GM18499 (cell line): ENCODE data around the gene TMC1.

Experiments
- ATAC-seq: cut with Tn5 transposase; IDR thresholded peaks from one replicate; pipeline ENCODE4 v1.9.1; 2021; ENCODE audit warnings: moderate number of reproducible peaks; ENCODE audit not compliant: insufficient read depth, unreplicated experiment

TMC1 gene

DNA sequence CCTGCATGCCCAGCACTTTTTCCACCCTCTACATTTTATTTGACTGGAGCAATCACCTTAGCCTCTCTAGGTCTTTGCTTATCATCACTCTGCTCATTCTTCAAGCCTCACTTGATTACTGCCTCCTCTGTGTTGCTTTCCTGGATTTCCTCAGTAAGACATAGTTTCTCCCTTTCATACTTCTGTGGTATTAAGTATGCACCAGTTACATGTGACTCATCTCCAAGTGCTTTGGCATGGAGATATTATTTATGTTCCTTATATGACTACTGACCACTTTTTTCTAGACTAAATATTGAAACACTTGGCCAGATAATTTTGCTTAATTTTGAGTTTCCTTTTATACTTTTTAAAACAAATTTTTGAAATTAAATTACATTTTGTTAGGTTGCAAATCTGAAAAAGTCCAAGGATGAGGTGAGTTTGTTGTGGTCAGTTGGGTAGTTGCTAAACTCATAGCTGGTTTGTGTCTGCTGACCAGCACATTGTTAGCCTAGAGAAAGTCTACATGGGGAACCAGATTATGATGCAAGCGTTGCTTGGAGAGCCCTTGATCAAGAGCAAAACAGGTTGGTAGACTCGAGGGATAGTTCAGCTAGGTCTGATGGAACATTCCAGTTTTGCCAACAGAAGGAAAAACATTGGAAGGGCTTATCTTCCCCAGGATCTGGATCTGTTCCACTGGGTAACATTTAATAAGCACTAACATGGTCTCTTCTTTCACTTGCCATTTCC lies 140.2 kb downstream of the TMC1 start:
- no peak for ATAC-seq

- ATAC-seq = no peak
Observed at GRCh38 chr9:72665421-72665820, 144.0 kb downstream of the TMC1 start.

DNA sequence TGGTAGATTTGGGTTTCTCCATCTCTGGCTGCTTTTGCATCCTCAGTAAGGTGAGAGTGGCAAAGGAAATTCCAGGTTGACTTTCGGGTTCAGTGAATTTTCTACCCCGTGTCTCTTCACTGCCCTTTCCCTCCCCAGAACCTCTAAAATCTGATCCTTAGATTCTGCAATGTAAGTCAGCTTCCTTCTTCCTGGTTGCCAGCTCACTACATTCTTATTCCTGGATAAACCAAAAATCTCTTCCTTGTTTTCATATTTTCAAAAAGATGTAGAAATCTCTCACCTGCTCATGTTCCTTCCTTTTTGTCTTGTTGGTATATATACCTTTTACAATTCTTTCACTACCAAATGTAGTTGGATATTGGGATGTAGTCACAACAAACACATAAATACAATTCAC lies 145.8 kb downstream of the TMC1 start:
- no peak for ATAC-seq

- ATAC-seq = no peak
Observed at GRCh38 chr9:72674961-72675360, 153.6 kb downstream of the TMC1 start.

GRCh38 chr9:72675586-72675985 lies 154.2 kb downstream of the TMC1 start:
- no peak for ATAC-seq

DNA sequence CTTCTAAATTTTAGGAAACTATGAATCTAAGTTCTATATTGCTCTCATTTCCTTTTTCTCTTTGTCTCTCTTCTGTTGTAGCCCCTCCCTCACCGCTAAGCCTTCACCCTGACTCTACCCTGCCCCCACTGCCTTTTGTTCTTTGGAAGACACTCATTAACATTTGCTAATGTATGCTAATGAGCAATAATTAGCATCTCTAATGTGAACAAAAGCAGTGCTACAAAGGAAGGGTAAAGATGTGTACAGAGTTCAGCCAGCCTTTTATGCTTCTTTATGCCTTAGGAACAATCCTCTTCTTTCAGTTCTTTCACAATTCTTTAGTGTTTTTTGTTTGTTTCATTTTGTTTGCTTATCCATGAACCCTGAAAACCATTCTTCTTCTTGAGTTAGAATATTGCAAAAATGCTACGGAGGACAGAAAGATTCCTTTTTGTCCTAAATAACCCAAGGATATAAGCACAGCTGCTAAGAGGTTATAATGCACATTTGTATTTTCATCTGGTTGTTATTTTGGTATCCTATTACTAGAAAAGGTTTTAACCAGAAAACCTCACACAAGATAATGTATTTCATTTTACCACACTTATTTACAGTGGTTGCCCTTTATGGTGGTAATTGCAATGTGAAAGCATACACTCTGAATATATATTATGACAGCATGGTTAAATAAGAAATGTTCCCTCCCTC lies 159.3 kb downstream of the TMC1 start:
- ATAC-seq = no peak

GRCh38 chr9:72681283-72681630 lies 159.8 kb downstream of the TMC1 start:
- no peak for ATAC-seq

- no peak for ATAC-seq
Observed at GRCh38 chr9:72684615-72685014, 163.2 kb downstream of the TMC1 start.

DNA sequence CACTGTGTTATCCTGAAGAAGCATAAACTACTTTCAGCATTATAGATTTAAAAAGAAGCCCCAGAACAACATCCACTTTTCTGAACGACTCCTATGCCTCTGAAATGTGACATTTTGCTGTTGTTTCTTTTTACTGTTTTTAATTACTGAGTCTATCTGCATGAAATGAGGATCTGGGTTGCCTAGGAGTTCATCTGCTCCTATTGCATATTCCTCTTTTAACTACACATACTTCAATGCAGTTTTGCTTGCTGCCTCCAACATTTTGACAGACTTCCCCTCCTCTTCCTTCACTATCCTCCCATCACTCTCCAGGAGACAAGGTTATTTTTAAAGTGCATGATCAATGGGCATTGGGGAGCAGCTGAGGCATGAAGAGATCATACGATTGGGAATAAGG lies 164.5 kb downstream of the TMC1 start:
- ATAC-seq = no peak

DNA sequence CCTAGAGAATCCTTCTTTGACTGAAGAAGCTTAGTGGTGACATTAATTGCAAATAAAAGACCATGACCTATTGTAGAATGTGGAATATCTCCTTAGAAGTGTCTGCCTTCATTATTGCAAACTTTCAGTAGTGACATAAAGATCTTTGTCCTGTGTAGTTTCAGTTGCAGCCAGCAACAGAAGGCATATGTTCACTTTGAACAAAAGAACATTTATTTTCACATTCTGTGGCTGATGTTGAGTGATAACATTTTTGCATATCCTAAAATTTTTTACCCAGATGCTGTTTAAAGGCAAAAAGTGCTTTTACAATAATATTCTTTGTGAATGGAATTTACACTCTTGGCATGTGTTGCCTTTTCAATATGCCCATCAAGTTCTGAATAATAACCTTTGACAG lies 165.9 kb downstream of the TMC1 start:
- no peak for ATAC-seq

DNA sequence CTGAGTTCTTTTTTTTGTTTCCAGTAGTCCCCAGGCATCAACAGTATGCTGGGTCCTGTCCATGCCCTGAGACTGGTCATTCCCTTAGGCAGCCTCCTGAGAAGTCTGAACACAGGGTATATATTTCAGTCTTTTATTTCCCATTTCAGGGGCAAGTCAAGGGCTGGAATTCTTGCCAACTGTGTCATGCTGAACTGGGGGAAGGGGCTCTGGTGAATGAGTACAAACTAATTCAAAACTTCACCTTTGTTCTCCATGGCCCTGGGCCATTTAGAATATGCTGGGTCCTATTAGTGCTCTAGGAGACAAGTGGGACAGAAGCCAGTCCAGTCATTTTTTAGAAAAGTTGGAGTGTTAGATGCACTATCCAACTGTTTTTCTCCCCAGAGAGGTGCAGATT lies 170.3 kb downstream of the TMC1 start:
- ATAC-seq = no peak

- ATAC-seq = no peak
Observed at GRCh38 chr9:72695365-72695764, 174.0 kb downstream of the TMC1 start.

DNA sequence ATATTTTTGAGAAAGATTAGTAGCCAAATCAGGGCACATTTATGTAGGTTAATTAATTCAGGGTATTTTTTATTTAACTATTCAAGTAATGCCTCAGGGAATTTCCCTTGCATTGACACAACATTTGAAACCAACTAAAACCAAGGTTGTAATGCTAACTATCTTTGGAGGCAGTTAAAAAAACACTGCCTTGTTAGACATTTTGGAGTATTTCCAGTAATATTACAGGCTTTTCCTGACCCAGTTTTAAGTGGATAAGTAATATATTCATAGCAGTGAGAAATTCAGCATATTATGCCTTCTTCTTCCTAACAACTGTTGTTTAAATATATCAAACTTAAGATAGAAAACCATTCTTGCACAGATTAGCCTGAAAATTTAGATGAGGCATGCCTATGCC lies 175.1 kb downstream of the TMC1 start:
- ATAC-seq = no peak

DNA sequence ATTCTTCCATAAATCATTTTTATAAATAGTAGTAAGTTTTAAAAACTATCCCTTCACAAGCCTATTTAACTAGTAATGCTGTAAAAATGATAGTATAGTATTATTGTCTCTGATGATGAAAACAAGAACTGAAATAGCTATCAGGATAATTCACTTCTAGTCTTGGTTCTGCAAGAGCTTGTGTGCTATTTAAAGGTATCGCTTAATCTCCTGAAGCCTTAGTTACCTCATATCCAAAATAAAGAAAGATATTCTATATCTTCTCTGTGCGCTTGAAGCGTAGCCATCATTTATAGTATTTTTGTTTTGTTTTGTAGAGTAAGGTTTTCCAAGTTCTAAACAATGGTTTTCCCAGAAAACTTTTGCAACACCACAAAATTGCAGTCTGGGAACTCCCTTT lies 180.1 kb downstream of the TMC1 start:
- no peak for ATAC-seq

DNA sequence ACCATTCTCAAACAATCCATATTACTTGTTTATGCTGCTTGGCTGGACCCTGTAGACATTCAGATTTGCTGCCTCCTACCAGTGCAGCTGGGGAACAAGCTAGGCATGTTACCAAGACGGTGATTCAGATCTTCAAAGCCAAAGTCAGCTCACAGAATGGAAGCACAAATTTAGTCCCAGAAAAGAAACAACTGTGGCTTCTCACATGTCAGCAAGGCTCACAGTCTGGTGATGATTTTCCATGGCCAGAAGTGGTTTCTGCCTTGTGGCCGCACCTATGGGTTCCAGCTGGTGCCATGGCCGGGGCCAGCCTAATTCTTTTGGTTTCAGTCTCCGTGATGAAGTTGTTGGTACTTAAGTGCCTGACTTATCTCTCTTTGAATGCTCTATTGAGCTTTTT lies 182.2 kb downstream of the TMC1 start:
- ATAC-seq = no peak

DNA sequence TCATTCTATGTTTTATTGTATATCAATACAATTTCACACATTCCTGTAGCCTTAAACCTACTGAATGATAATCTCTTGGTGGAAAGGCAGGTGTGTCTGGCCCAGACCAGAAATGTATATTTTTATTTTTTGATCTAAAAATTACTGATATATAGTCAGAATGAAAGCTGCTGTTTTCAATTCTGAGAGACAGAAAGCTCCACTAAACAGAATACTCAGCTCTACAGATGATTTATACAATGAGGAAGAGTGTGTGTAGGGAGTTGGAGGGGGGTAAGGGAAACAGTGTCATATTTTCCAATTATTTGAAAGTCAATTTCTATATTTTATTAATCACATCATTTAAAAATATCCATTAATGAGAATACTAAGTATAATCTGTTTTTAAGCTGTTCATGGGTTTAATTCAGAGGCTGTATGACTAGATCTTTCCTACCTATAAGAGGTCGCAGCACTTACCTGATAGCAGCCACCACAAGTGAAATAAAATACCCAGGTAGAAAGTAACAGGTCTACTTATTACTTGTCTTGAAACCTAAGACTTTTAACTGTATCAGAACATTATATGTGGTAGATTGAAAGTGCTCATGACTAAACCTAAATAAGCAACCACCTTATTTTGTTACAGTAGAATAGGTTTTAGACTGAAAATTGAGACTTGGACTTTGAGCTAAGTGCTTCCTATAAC lies 183.4 kb downstream of the TMC1 start:
- no peak for ATAC-seq

DNA sequence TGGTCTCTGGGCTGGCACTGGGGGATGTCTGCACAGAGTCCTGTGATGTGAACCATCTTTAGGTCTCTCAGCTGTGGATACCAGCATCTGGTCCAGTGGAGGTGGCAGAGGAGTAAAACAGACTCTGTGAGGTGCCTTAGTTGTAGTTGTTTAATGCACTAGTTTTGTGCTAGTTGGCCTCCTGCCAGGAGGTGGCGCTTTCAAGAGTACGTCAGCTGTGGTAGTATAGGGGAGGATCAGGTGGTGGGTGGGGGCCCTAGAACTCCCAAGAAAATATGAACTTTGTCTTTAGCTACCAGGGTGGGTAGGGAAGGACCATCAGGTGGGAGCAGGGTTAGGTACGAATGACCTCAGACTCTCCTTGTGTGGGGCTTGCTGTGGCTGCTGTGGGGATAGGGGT lies 197.1 kb downstream of the TMC1 start:
- ATAC-seq = no peak

- no peak for ATAC-seq
Observed at GRCh38 chr9:72721067-72721466, 199.7 kb downstream of the TMC1 start.

DNA sequence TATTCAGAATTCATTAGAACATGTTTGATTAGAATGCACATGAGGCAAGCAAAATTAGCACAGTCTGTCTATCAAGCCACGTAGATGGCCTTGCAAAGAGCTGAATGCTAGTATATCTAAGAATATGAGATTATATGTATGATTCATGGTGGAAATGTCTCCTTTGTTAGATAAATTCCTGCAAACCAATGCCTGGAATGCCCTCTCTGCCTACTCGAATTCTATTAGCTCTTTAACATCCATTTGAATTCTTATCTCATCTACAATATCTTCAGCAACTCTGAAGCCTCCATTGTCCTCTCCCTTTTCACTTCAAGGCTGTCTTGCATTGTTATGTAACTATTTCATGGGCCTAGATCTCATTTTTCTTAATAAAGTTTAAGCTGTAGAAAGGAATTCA lies 205.5 kb downstream of the TMC1 start:
- ATAC-seq = no peak

GRCh38 chr9:72728031-72728770 lies 206.8 kb downstream of the TMC1 start:
- no peak for ATAC-seq

- no peak for ATAC-seq
Observed at GRCh38 chr9:72733895-72734294, 212.5 kb downstream of the TMC1 start.
